Suprapubic skin (tissue), 4 donors: ENCODE data around the gene PCSK5.

Experiments
- CTCF ChIP-seq, 2 donors: fragments of 200-600 bp in 1 of 2; fragments of 450-650 bp in 1 of 2; sonication (generic) in 1 of 2; IDR thresholded peaks; one replicate each; pipeline ENCODE4 v1.5.1; 2016 to 2019; ENCODE audit warnings: antibody characterized with exemption in 2 of 2, mild to moderate bottlenecking in 1 of 2, moderate library complexity in 1 of 2
- EP300 ChIP-seq: sonication (generic); formaldehyde crosslinking; IDR thresholded peaks from one replicate; pipeline ENCODE4 v1.6.1; 2017; ENCODE audit warnings: antibody characterized with exemption
- POLR2A ChIP-seq, 2 donors: fragments of 450-650 bp; IDR thresholded peaks; one replicate each; pipeline ENCODE4 v1.6.1; 2017; ENCODE audit warnings: antibody characterized with exemption in 2 of 2, mild to moderate bottlenecking in 2 of 2, moderate library complexity in 2 of 2
- POLR2AphosphoS5 ChIP-seq, 3 donors: sonication (generic); formaldehyde crosslinking; IDR thresholded peaks; one replicate each; pipeline ENCODE4 v1.6.1; 2017; ENCODE audit warnings: antibody characterized with exemption in 3 of 3

DNA sequence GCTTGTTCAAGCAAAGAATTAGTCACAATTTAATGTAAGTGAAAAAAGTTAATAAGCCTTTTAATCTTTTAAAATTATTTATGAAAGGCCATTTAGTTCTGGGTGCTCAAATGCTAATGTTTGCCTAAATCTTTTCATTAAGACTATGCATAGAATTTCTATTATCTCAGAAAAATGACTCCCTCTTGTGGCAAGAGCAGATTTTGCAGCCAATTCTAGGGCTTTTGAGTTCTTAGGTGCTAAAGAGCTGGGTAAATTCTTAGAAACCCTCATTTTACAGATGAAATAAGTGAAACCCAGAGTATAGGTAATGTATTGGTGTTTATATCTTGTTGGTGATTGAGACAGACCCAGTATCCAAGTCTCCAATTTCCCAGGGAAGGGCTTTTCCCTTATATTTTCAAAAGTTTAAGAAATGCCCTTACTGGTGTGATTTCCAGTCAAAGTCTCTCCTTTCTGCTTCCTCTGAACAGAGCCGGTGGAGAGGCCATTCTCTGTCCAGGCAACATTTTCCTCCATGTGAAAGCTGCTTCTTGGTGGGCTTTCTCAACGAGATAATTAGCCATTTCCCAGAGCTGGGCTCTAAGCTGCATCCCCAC lies 24.1 kb upstream of the PCSK5 start:
- peak; percentile 43 to 71 for TF ChIP-seq CTCF (IDR thresholded peaks at IDR 0.05)
- TF ChIP-seq POLR2A (IDR thresholded peaks at IDR 0.05) = no peak
- TF ChIP-seq POLR2AphosphoS5 (IDR thresholded peaks at IDR 0.05) = no peak
- TF ChIP-seq EP300 = no peak
